Measurements from ENCODE around the gene MCUR1.

GRCh38 chr6:13859871-13860555, 45.7 kb upstream of the MCUR1 start:
- TF ChIP-seq CTCF (IDR thresholded peaks at IDR 0.05) (no peak), EP300 (IDR thresholded peaks at IDR 0.05) (no peak)
